ENCODE data around the gene RNF14.

The RNF14 gene

GRCh38 chr5:141973871-141974595 lies 5.1 kb downstream of the RNF14 start:
- ChIA-PET POLR2A (no interaction called here), CTCF (interaction anchor here (0.6 to 1.2 kb wide), 2 partner anchors 10 to 13 kb away, joined by 3 to 5 read pairs; no protein-coding TSS in a partner anchor)
- Histone ChIP-seq H3K36me3 (ENCODE audit: control insufficient read depth in 2 of 2, insufficient read depth in 1 of 2, low read length in 2 of 2) (peaks cover 60 to 79% of the 10 kb centered on the region in 2 experiments), H3K27ac (ENCODE audit: extremely low read depth, low read depth, low read length) (no peak overlapping the region), H3K9me3 (ENCODE audit: control insufficient read depth, insufficient read depth, low read depth, low read length) (no peaks in the 10 kb centered on the region), H3K4me1 (ENCODE audit: control insufficient read depth, insufficient read depth, low read length) (peaks cover 6% of the 10 kb centered on the region), H3K4me3 (ENCODE audit: low read depth, low read length) (no peak overlapping the region)
- TF ChIP-seq, protein P1, sequence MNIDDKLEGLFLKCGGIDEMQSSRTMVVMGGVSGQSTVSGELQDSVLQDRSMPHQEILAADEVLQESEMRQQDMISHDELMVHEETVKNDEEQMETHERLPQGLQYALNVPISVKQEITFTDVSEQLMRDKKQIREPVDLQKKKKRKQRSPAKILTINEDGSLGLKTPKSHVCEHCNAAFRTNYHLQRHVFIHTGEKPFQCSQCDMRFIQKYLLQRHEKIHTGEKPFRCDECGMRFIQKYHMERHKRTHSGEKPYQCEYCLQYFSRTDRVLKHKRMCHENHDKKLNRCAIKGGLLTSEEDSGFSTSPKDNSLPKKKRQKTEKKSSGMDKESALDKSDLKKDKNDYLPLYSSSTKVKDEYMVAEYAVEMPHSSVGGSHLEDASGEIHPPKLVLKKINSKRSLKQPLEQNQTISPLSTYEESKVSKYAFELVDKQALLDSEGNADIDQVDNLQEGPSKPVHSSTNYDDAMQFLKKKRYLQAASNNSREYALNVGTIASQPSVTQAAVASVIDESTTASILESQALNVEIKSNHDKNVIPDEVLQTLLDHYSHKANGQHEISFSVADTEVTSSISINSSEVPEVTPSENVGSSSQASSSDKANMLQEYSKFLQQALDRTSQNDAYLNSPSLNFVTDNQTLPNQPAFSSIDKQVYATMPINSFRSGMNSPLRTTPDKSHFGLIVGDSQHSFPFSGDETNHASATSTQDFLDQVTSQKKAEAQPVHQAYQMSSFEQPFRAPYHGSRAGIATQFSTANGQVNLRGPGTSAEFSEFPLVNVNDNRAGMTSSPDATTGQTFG (tag by site-specific recombination; IDR thresholded peaks at IDR 0.05; ENCODE audit: borderline replicate concordance): no peak
- TF ChIP-seq ZNF639 (tag by site-specific recombination; IDR thresholded peaks at IDR 0.05): no peak
- TF ChIP-seq PRDM1 (tag by site-specific recombination; IDR thresholded peaks at IDR 0.05): peak; percentile 62
- no peak for TF ChIP-seq ZNF202 (tag by site-specific recombination; IDR thresholded peaks at IDR 0.05; ENCODE audit: borderline replicate concordance)
- no peak for TF ChIP-seq ZNF391 (tag by site-specific recombination; IDR thresholded peaks at IDR 0.05; ENCODE audit: borderline replicate concordance, low read depth)

DNA sequence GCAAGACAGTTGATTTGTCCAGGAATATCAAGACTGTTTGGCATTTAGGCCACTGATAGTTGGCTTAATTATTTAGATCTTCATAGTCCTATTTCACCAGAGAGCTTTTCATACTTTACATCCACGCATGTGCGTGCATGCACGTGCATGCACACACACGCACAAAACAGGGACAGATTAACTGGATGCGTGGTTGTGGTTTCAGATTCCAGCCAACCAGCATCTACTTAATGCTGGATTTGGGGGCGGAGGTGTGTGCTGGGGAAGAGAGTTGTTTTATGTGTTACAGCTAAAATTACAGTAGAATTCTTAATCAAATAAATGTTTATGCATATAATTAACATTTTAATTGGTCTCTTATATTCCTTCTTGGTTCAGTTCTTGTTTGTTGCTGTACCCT lies 7.3 kb downstream of the RNF14 start:
- CTCF ChIA-PET: interaction anchor here (0.6 to 3.4 kb wide), 9 partner anchors 14 to 745 kb away, joined by 3 to 27 read pairs (median 4); no protein-coding TSS in a partner anchor
- TF ChIP-seq ZNF394 (tag by site-specific recombination; IDR thresholded peaks at IDR 0.05; ENCODE audit: borderline replicate concordance) (no peak), MEIS1 (CRISPR knock-in tag; IDR thresholded peaks at IDR 0.05; ENCODE audit: borderline replicate concordance) (no peak), ZSCAN5A (tag by site-specific recombination; IDR thresholded peaks at IDR 0.05) (no peak)
- TF ChIP-seq, protein P2, sequence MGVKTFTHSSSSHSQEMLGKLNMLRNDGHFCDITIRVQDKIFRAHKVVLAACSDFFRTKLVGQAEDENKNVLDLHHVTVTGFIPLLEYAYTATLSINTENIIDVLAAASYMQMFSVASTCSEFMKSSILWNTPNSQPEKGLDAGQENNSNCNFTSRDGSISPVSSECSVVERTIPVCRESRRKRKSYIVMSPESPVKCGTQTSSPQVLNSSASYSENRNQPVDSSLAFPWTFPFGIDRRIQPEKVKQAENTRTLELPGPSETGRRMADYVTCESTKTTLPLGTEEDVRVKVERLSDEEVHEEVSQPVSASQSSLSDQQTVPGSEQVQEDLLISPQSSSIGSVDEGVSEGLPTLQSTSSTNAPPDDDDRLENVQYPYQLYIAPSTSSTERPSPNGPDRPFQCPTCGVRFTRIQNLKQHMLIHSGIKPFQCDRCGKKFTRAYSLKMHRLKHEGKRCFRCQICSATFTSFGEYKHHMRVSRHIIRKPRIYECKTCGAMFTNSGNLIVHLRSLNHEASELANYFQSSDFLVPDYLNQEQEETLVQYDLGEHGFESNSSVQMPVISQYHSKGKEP (tag by site-specific recombination; IDR thresholded peaks at IDR 0.05): 0 out of 2 replicates have a peak, but pooled peaks have one; percentile 39
- POLR2A ChIA-PET: interaction anchor here (0.7 to 1.2 kb wide), 2 partner anchors 8 to 499 kb away, joined by 3 read pairs; no protein-coding TSS in a partner anchor
- Histone ChIP-seq H3K9me3 (ENCODE audit: control insufficient read depth, insufficient read depth, low read depth, low read length) (no peaks in the 10 kb centered on the region), H3K4me1 (ENCODE audit: control insufficient read depth, insufficient read depth, low read length) (no peaks in the 10 kb centered on the region; the same call in 1 of the 2 replicates), H3K36me3 (ENCODE audit: control insufficient read depth in 2 of 2, insufficient read depth in 1 of 2, low read length in 2 of 2) (peaks cover 76 to 92% of the 10 kb centered on the region in 2 experiments), H3K27ac (ENCODE audit: extremely low read depth, low read depth, low read length) (no peak overlapping the region), H3K4me3 (ENCODE audit: low read depth, low read length) (no peak overlapping the region)

GRCh38 chr5:141978389-141978788 lies 9.5 kb downstream of the RNF14 start:
- Histone ChIP-seq H3K9me3 (ENCODE audit: control insufficient read depth, insufficient read depth, low read depth, low read length) (no peaks in the 10 kb centered on the region), H3K4me1 (ENCODE audit: control insufficient read depth, insufficient read depth, low read length) (no peaks in the 10 kb centered on the region; the same call in 1 of the 2 replicates), H3K27ac (ENCODE audit: extremely low read depth, low read depth, low read length) (no peak overlapping the region), H3K36me3 (ENCODE audit: control insufficient read depth in 2 of 2, insufficient read depth in 1 of 2, low read length in 2 of 2) (peaks cover 79 to 94% of the 10 kb centered on the region in 2 experiments), H3K4me3 (ENCODE audit: low read depth, low read length) (no peak overlapping the region)
- POLR2A ChIA-PET: interaction anchor here (3.2 kb wide), 1 partner anchor 9 kb away, joined by 8 read pairs; the partner anchor contains the start of gene RNF14
- CTCF ChIA-PET: interaction anchor here (1.8 to 3.4 kb wide), 3 partner anchors 9 to 287 kb away, joined by 12 to 27 read pairs (median 14); partner anchors contain the start of gene RNF14
- no peak for TF ChIP-seq MYNN (tag by site-specific recombination; IDR thresholded peaks at IDR 0.05; ENCODE audit: borderline replicate concordance)
- TF ChIP-seq ZNF266 (tag by site-specific recombination; IDR thresholded peaks at IDR 0.05; ENCODE audit: low read depth): no peak
- no peak for TF ChIP-seq KLF8 (tag by site-specific recombination; IDR thresholded peaks at IDR 0.05)
- no peak for TF ChIP-seq ZNF596 (tag by site-specific recombination; IDR thresholded peaks at IDR 0.05)
- TF ChIP-seq ZNF488 (tag by site-specific recombination; IDR thresholded peaks at IDR 0.05): no peak
- TF ChIP-seq, protein P3, sequence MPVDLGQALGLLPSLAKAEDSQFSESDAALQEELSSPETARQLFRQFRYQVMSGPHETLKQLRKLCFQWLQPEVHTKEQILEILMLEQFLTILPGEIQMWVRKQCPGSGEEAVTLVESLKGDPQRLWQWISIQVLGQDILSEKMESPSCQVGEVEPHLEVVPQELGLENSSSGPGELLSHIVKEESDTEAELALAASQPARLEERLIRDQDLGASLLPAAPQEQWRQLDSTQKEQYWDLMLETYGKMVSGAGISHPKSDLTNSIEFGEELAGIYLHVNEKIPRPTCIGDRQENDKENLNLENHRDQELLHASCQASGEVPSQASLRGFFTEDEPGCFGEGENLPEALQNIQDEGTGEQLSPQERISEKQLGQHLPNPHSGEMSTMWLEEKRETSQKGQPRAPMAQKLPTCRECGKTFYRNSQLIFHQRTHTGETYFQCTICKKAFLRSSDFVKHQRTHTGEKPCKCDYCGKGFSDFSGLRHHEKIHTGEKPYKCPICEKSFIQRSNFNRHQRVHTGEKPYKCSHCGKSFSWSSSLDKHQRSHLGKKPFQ (tag by site-specific recombination; IDR thresholded peaks at IDR 0.05): no peak
- TF ChIP-seq ZNF664 (tag by site-specific recombination; IDR thresholded peaks at IDR 0.05): no peak
- no peak for TF ChIP-seq TCF7L2 (IDR thresholded peaks at IDR 0.05; ENCODE audit: borderline replicate concordance, low read depth, low read length)
- TF ChIP-seq ZNF155 (tag by site-specific recombination; IDR thresholded peaks at IDR 0.05): no peak

Measured in HEK293 (cell line).